ENCODE measurements around the gene ITGB4. TPM values are rescaled to one million over a fixed set of nuclear protein-coding genes. Genes with fewer than 3 reads are reported as not detected.

ITGB4 gene
- total RNA-seq, 1 experiment from 2014 or later, result 0.19 TPM

DNA sequence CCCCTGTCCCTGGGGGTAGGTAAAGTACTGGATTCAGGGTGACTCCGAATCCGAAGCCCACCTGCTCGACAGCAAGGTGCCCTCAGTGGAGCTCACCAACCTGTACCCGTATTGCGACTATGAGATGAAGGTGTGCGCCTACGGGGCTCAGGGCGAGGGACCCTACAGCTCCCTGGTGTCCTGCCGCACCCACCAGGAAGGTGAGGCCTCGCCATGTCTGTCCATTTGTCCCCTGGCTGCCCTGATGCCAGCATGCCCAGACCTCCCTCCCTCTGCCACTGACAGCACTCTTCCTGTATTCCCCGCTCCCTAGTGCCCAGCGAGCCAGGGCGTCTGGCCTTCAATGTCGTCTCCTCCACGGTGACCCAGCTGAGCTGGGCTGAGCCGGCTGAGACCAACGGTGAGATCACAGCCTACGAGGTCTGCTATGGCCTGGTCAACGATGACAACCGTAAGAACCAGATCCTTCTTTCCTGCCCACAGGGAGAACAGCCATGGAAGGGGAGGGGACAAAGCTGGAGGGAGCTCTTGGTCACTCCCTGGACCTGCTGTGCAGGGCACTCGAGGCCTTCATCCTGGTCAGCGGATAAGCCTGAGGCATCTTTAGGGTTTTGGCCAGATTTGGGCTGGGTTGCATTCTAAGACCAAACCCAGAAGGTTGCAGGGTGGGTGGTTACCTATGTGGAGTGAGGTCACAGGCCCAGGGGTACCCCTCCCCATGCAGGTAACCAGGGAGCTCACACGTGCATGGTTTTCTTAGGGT, 29.6 kb downstream of the ITGB4 start:
- no peak overlapping the region for H3K4me2 ChIP-seq (ENCODE audit: low read depth, low read length, poor library complexity, severe bottlenecking)
- no peak overlapping the region for H3K4me3 ChIP-seq (ENCODE audit: low read length)
- no peak overlapping the region for H3K9ac ChIP-seq (ENCODE audit: low read length)
- H3K27me3 ChIP-seq (ENCODE audit: low read length), result no peaks in the 10 kb centered on the region
- H3K9me2 ChIP-seq (replicated peaks; ENCODE audit: insufficient read depth, low read length), result no peaks in the 10 kb centered on the region
- H3K4me1 ChIP-seq (ENCODE audit: low read length), result peaks cover 26% of the 10 kb centered on the region
- no peak for DNase-seq
- no peaks in the 10 kb centered on the region for H3K36me3 ChIP-seq (ENCODE audit: insufficient read depth, low read length)
- H4K20me1 ChIP-seq (ENCODE audit: insufficient read depth, low read depth, low read length), result no peaks in the 10 kb centered on the region
- no peak overlapping the region for H2AFZ ChIP-seq (ENCODE audit: low read length)
- no peaks in the 10 kb centered on the region for H3K9me3 ChIP-seq (ENCODE audit: low read length)
- no peaks in the 10 kb centered on the region for H3K79me2 ChIP-seq (ENCODE audit: low read length)
- H3K27ac ChIP-seq (ENCODE audit: low read length), result no peak overlapping the region

DNA sequence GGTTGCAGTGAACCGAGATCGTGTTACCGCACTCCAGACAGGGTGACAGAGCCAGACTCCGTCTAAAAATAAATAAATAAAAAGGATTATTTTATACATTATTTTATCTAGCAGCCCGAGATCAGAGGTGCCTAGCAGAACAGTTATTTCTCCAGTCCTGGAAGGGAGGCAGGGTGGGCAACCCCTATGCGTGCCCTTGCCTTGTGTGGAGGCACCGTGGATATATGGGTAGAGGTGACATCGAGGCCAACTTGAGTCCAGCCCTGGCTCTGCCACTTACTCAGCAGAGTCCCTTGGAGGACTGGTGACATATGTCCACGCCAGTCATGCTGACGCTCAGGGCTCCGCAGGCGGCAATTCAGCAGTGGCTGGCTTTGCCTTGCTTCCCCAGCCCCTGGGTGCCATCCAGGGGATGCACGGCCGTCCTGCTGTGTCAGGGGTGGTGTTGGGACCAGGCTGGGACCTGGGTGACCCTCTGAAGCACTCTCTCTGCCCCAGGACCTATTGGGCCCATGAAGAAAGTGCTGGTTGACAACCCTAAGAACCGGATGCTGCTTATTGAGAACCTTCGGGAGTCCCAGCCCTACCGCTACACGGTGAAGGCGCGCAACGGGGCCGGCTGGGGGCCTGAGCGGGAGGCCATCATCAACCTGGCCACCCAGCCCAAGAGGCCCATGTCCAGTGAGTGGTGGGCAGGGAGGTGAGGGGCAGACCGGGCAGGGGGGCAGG, 30.6 kb downstream of the ITGB4 start:
- DNase-seq, result no peak

DNA sequence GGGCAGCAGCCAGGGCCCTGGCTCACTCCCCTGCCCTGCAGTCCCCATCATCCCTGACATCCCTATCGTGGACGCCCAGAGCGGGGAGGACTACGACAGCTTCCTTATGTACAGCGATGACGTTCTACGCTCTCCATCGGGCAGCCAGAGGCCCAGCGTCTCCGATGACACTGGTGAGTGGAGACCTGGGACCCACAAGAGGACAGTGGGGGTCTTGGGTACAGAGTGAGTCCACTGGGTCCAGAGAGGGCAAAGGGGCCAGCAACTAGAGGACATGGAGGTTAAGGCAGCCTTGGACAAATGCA, 31.1 kb downstream of the ITGB4 start:
- Histone ChIP-seq H3K9ac (ENCODE audit: low read length) (no peak overlapping the region), H3K36me3 (ENCODE audit: insufficient read depth, low read length) (no peaks in the 10 kb centered on the region), H3K79me2 (ENCODE audit: low read length) (no peaks in the 10 kb centered on the region), H3K27ac (ENCODE audit: low read length) (no peak overlapping the region), H2AFZ (ENCODE audit: low read length) (no peak overlapping the region), H3K4me1 (ENCODE audit: low read length) (peaks cover 26% of the 10 kb centered on the region), H3K4me2 (ENCODE audit: low read depth, low read length, poor library complexity, severe bottlenecking) (no peak overlapping the region), H3K4me3 (ENCODE audit: low read length) (no peak overlapping the region), H3K27me3 (ENCODE audit: low read length) (no peaks in the 10 kb centered on the region), H3K9me3 (ENCODE audit: low read length) (no peaks in the 10 kb centered on the region), H4K20me1 (ENCODE audit: insufficient read depth, low read depth, low read length) (no peaks in the 10 kb centered on the region), H3K9me2 (replicated peaks; ENCODE audit: insufficient read depth, low read length) (no peaks in the 10 kb centered on the region)
- no peak for DNase-seq

More for the DNA sequence above, 30.6 kb downstream of the ITGB4 start:
- H3K79me2 ChIP-seq (ENCODE audit: low read length), result no peaks in the 10 kb centered on the region
- no peaks in the 10 kb centered on the region for H3K9me2 ChIP-seq (replicated peaks; ENCODE audit: insufficient read depth, low read length)
- no peaks in the 10 kb centered on the region for H3K9me3 ChIP-seq (ENCODE audit: low read length)
- H3K9ac ChIP-seq (ENCODE audit: low read length), result no peak overlapping the region
- H4K20me1 ChIP-seq (ENCODE audit: insufficient read depth, low read depth, low read length), result no peaks in the 10 kb centered on the region
- H3K36me3 ChIP-seq (ENCODE audit: insufficient read depth, low read length), result no peaks in the 10 kb centered on the region
- H3K27ac ChIP-seq (ENCODE audit: low read length), result no peak overlapping the region
- H3K4me2 ChIP-seq (ENCODE audit: low read depth, low read length, poor library complexity, severe bottlenecking), result no peak overlapping the region
- peaks cover 26% of the 10 kb centered on the region for H3K4me1 ChIP-seq (ENCODE audit: low read length)
- no peak overlapping the region for H2AFZ ChIP-seq (ENCODE audit: low read length)
- H3K27me3 ChIP-seq (ENCODE audit: low read length), result no peaks in the 10 kb centered on the region
- H3K4me3 ChIP-seq (ENCODE audit: low read length), result no peak overlapping the region

DNA sequence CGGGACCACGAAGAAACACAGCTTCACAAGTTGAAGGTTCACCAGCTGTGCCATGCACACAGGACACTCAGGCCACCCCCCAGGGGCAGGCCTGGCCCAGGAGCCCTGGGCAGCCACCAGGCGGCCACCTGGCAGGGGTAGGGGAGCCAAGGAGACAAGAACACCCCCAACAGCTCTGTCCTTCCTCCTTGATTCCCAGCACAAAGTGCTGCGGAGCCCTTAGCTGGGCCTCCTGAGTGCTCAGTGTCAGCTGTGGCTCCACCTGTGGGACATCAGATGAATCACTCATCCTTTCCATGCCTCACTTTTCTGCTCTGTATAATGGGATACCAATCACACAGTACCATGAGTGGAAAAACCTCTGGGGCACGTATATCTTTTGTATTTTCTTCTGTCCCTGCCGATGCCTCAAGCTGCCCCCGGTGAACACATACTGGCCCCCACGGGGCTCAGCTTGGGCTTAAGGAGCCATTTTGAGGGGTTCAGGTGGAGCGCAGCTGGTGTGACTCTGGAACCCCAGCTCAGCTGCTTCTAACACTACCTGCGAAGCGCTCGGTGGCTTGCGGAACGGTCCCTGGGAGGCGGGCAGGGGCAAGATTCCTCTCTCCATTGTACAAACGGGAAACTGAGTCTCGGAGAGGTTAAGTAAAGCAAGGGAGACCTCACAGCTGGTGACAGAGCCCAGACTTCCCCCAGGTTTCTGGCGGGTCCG, 31.7 kb downstream of the ITGB4 start:
- DNase-seq, result peak; percentile 57
- H3K4me2 ChIP-seq (ENCODE audit: low read depth, low read length, poor library complexity, severe bottlenecking), result peak overlapping the region; percentile 83
- H3K27ac ChIP-seq (ENCODE audit: low read length), result no peak overlapping the region

DNA sequence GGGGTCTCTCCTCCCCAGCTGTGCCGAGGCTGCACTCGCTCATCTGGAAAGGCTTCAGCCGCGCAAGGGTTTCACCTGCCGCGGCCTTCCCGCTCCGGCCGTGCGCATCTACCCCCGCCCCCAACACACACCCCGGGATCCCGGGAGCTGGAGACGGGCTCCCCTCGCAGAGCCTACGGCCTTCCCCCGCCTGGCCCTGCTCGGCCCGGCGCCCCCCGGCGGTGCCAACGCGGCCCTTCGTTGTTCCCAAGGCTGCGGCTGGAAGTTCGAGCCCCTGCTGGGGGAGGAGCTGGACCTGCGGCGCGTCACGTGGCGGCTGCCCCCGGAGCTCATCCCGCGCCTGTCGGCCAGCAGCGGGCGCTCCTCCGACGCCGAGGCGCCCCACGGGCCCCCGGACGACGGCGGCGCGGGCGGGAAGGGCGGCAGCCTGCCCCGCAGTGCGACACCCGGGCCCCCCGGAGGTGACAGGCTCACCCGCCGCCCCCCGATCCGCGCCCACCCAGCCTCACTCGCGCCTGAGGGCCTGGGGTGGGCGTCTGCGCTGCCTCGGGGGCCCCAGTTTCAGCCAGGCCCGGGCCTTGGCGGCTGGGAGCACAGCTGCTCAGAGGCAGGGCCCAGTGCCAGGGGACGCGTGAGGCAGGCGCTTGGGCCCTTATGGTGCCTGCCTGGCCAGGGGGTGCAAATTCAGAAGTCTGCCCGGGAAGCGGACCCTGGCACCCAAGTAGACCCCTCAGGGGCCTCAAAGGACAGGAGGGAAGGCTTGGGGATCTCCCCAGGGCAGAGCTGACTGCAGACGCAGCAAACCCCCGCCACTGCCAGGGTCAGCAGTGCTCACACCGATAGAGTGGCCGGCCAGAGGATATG, 32.5 kb downstream of the ITGB4 start:
- peak overlapping the region; percentile 62; the same call in 1 of the 2 replicates for H3K4me3 ChIP-seq (ENCODE audit: low read length)
- H3K9me2 ChIP-seq (replicated peaks; ENCODE audit: insufficient read depth, low read length), result no peaks in the 10 kb centered on the region

More for the DNA sequence above, 31.7 kb downstream of the ITGB4 start:
- Histone ChIP-seq H2AFZ (ENCODE audit: low read length) (peak overlapping the region; percentile 97), H3K9me3 (ENCODE audit: low read length) (no peaks in the 10 kb centered on the region), H3K79me2 (ENCODE audit: low read length) (no peaks in the 10 kb centered on the region), H3K9me2 (replicated peaks; ENCODE audit: insufficient read depth, low read length) (no peaks in the 10 kb centered on the region), H3K9ac (ENCODE audit: low read length) (peak overlapping the region; percentile 70), H3K4me3 (ENCODE audit: low read length) (peak overlapping the region; percentile 62; the same call in 1 of the 2 replicates), H3K36me3 (ENCODE audit: insufficient read depth, low read length) (no peaks in the 10 kb centered on the region), H4K20me1 (ENCODE audit: insufficient read depth, low read depth, low read length) (no peaks in the 10 kb centered on the region), H3K27me3 (ENCODE audit: low read length) (no peaks in the 10 kb centered on the region), H3K4me1 (ENCODE audit: low read length) (peaks cover 26% of the 10 kb centered on the region)

DNA sequence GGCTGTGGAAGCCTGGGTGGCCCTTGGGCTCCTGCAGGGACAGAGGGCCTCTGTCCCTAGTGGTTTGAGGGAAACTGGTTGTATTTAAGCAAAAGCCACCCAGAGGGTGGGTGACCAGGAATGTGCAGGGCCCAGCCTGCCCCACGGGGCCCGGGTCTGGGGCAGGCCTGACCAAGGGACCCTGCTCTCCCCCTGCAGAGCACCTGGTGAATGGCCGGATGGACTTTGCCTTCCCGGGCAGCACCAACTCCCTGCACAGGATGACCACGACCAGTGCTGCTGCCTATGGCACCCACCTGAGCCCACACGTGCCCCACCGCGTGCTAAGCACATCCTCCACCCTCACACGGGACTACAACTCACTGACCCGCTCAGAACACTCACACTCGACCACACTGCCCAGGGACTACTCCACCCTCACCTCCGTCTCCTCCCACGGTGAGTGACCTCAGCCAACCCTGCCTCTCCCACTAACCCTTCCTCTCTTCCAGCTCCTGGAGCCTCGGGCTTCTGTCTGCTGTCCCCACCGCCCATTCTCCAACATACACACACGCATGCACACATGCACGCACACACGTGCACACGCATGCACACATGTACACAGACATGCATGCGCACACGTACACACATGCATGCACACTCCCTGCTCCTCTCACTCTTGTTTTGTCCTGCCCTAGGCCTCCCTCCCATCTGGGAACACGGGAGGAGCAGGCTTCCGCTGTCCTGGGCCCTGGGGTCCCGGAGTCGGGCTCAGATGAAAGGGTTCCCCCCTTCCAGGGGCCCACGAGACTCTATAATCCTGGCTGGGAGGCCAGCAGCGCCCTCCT, 33.3 kb downstream of the ITGB4 start:
- H3K4me2 ChIP-seq (ENCODE audit: low read depth, low read length, poor library complexity, severe bottlenecking), result peak overlapping the region; percentile 83
- no peak overlapping the region for H3K27ac ChIP-seq (ENCODE audit: low read length)
- H3K9me2 ChIP-seq (replicated peaks; ENCODE audit: insufficient read depth, low read length), result no peaks in the 10 kb centered on the region
- H3K4me3 ChIP-seq (ENCODE audit: low read length), result no peak overlapping the region
- H2AFZ ChIP-seq (ENCODE audit: low read length), result no peak overlapping the region; the same call in 1 of the 2 replicates
- no peak for DNase-seq
- H3K79me2 ChIP-seq (ENCODE audit: low read length), result no peaks in the 10 kb centered on the region
- H4K20me1 ChIP-seq (ENCODE audit: insufficient read depth, low read depth, low read length), result no peaks in the 10 kb centered on the region
- H3K9me3 ChIP-seq (ENCODE audit: low read length), result no peaks in the 10 kb centered on the region
- peak overlapping the region; percentile 70 for H3K9ac ChIP-seq (ENCODE audit: low read length)
- H3K36me3 ChIP-seq (ENCODE audit: insufficient read depth, low read length), result no peaks in the 10 kb centered on the region
- peaks cover 20% of the 10 kb centered on the region for H3K4me1 ChIP-seq (ENCODE audit: low read length)
- no peaks in the 10 kb centered on the region for H3K27me3 ChIP-seq (ENCODE audit: low read length)

More for the DNA sequence above, 32.5 kb downstream of the ITGB4 start:
- no peaks in the 10 kb centered on the region for H3K36me3 ChIP-seq (ENCODE audit: insufficient read depth, low read length)
- H2AFZ ChIP-seq (ENCODE audit: low read length), result peak overlapping the region; percentile 97
- H4K20me1 ChIP-seq (ENCODE audit: insufficient read depth, low read depth, low read length), result no peaks in the 10 kb centered on the region
- no peaks in the 10 kb centered on the region for H3K27me3 ChIP-seq (ENCODE audit: low read length)
- peak overlapping the region; percentile 70 for H3K9ac ChIP-seq (ENCODE audit: low read length)
- peak; percentile 90 for DNase-seq
- no peaks in the 10 kb centered on the region for H3K9me3 ChIP-seq (ENCODE audit: low read length)
- H3K4me1 ChIP-seq (ENCODE audit: low read length), result peaks cover 26% of the 10 kb centered on the region
- peak overlapping the region; percentile 83 for H3K4me2 ChIP-seq (ENCODE audit: low read depth, low read length, poor library complexity, severe bottlenecking)
- H3K27ac ChIP-seq (ENCODE audit: low read length), result no peak overlapping the region
- no peaks in the 10 kb centered on the region for H3K79me2 ChIP-seq (ENCODE audit: low read length)

DNA sequence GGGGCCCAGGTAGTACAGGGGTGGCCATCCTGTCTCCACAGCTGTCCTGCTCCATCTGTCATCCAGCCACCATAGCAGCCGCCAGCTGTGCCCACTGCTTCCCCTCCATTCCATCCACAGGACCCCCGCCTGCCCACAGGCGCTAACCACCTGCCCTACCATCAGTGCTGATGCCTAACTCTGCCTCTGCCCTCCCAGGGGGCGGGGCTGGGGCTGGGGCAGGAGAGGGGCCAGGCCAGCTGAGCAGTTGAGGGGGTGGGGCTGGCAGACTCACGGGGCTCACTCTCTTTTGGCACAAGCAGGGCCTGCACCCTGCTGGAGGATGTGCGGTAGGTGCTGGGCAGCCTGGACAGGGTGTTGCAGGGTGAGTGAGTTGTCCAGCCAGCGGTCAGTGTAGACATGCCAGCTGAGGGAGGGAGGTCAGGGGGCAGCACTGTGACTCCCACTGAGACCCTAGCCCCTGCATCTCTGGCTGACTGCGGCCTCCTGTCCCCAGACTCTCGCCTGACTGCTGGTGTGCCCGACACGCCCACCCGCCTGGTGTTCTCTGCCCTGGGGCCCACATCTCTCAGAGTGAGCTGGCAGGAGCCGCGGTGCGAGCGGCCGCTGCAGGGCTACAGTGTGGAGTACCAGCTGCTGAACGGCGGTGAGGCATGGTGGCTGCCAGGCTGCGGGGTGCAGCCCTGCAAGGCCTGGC, 34.1 kb downstream of the ITGB4 start:
- Histone ChIP-seq H3K79me2 (ENCODE audit: low read length) (no peaks in the 10 kb centered on the region), H3K4me3 (ENCODE audit: low read length) (no peak overlapping the region), H3K36me3 (ENCODE audit: insufficient read depth, low read length) (no peaks in the 10 kb centered on the region), H3K27me3 (ENCODE audit: low read length) (no peaks in the 10 kb centered on the region), H3K27ac (ENCODE audit: low read length) (no peak overlapping the region), H4K20me1 (ENCODE audit: insufficient read depth, low read depth, low read length) (no peaks in the 10 kb centered on the region), H2AFZ (ENCODE audit: low read length) (no peak overlapping the region), H3K9me2 (replicated peaks; ENCODE audit: insufficient read depth, low read length) (no peaks in the 10 kb centered on the region), H3K9me3 (ENCODE audit: low read length) (no peaks in the 10 kb centered on the region), H3K4me1 (ENCODE audit: low read length) (peaks cover 14% of the 10 kb centered on the region), H3K4me2 (ENCODE audit: low read depth, low read length, poor library complexity, severe bottlenecking) (no peak overlapping the region), H3K9ac (ENCODE audit: low read length) (no peak overlapping the region)
- peak; percentile 65 for DNase-seq

All from Karpas-422 (cell line).